HG02678 (cell line): ENCODE measurements around the gene ETV3L.
A peak's percentile ranks its signal among the peaks of the same experiment; 100 is the strongest.
"Not testable (repeated sequence)": the region's sequence is repeated elsewhere in the genome, so short reads cannot be mapped to it uniquely, and the experiment has no call there.

Source experiments
- ATAC-seq: cut with Tn5 transposase; IDR thresholded peaks from one replicate; pipeline ENCODE4 v1.9.1; 2021; ENCODE audit warnings: mild to moderate bottlenecking, moderate library complexity; ENCODE audit not compliant: unreplicated experiment

Gene ETV3L

GRCh38 chr1:157105988-157106812 lies 6.6 kb upstream of the ETV3L start:
- ATAC-seq: peak; percentile 93

- ATAC-seq: no peak
Measured at GRCh38 chr1:157105298-157105987, 5.8 kb upstream of the ETV3L start.

- ATAC-seq: no peak
Measured at GRCh38 chr1:157104598-157105293, 5.1 kb upstream of the ETV3L start.

GRCh38 chr1:157103268-157103667 lies 3.7 kb upstream of the ETV3L start:
- ATAC-seq: no peak

- no peak for ATAC-seq
Measured at GRCh38 chr1:157101149-157101548, 1.5 kb upstream of the ETV3L start.

GRCh38 chr1:157098987-157099632 lies 498 bp downstream of the ETV3L start:
- ATAC-seq: not testable (repeated sequence)

- ATAC-seq: no peak
Measured at GRCh38 chr1:157098519-157098918, 1.1 kb downstream of the ETV3L start.

GRCh38 chr1:157097692-157098091 lies 1.9 kb downstream of the ETV3L start:
- no peak for ATAC-seq

GRCh38 chr1:157096881-157097280 lies 2.7 kb downstream of the ETV3L start:
- ATAC-seq: no peak

GRCh38 chr1:157095551-157095950 lies 4.1 kb downstream of the ETV3L start:
- ATAC-seq: no peak

- ATAC-seq: no peak
Measured at GRCh38 chr1:157095091-157095490, 4.5 kb downstream of the ETV3L start.

GRCh38 chr1:157092831-157093230 lies 6.8 kb downstream of the ETV3L start:
- no peak for ATAC-seq

- ATAC-seq: no peak
Measured at GRCh38 chr1:157091668-157092273, 7.8 kb downstream of the ETV3L start.

GRCh38 chr1:157091186-157091585 lies 8.4 kb downstream of the ETV3L start:
- ATAC-seq: no peak

- no peak for ATAC-seq
Measured at GRCh38 chr1:157090771-157091170, 8.8 kb downstream of the ETV3L start.

- peak; percentile 52 for ATAC-seq
Measured at GRCh38 chr1:157090196-157090647, 9.4 kb downstream of the ETV3L start.

GRCh38 chr1:157089789-157090188 lies 9.8 kb downstream of the ETV3L start:
- ATAC-seq: no peak

GRCh38 chr1:157088607-157089006 lies 11.0 kb downstream of the ETV3L start:
- ATAC-seq: no peak

GRCh38 chr1:157087030-157087429 lies 12.6 kb downstream of the ETV3L start:
- ATAC-seq: no peak

GRCh38 chr1:157086299-157086698 lies 13.3 kb downstream of the ETV3L start:
- ATAC-seq: no peak

GRCh38 chr1:157085421-157085820 lies 14.2 kb downstream of the ETV3L start:
- no peak for ATAC-seq
